Neuron (in vitro differentiated cells): ENCODE measurements around the gene PHKA1.

Experiments used
- H2AFZ ChIP-seq: one replicate; pipeline ENCODE4 v1.6.1; 2013; ENCODE audit warnings: low read depth, mild to moderate bottlenecking, inconsistent platforms, low read length, moderate library complexity
- H3K27me3 ChIP-seq: one replicate; pipeline ENCODE4 v1.6.1; 2013; ENCODE audit warnings: low read length; ENCODE audit not compliant: insufficient read depth
- H3K36me3 ChIP-seq: one replicate; pipeline ENCODE4 v1.6.1; 2013; ENCODE audit warnings: low read length; ENCODE audit not compliant: insufficient read depth
- H3K4me1 ChIP-seq: one replicate; pipeline ENCODE4 v1.6.1; 2013; ENCODE audit warnings: low read length; ENCODE audit not compliant: insufficient read depth
- H3K4me3 ChIP-seq: 2 replicates; pipeline ENCODE4 v1.5.1; 2013; ENCODE audit warnings: mild to moderate bottlenecking, low read length, moderate library complexity
- H3K9me3 ChIP-seq: one replicate; pipeline ENCODE4 v1.6.1; 2013; ENCODE audit warnings: low read length

The PHKA1 gene

DNA sequence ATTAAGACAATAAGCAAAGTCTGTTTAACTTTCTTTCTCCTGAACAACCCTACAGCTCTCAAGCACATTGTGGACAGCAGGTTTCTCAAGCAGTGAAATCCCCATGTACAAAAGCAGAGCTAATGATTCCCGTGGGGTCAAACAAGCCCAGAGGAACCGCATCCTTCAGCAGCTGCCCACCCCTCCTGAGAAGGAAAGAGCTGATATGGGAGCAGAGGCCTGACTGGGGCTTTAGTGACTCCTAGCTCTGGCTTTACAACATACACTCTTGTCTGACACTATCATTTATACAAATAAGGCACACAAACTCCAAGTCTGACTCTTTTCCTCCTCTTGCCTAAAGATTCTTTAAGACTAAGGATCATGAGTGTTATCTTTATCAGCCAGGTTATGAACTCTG lies 174.3 kb downstream of the PHKA1 start:
- Histone ChIP-seq H2AFZ (no peak overlapping the region), H3K4me1 (no peaks in the 10 kb centered on the region), H3K4me3 (no peak overlapping the region), H3K36me3 (no peaks in the 10 kb centered on the region), H3K27me3 (no peaks in the 10 kb centered on the region), H3K9me3 (no peaks in the 10 kb centered on the region)

- no peaks in the 10 kb centered on the region for H3K27me3 ChIP-seq
- no peaks in the 10 kb centered on the region for H3K36me3 ChIP-seq
- H2AFZ ChIP-seq, result no peak overlapping the region
- H3K9me3 ChIP-seq, result no peaks in the 10 kb centered on the region
- no peaks in the 10 kb centered on the region for H3K4me1 ChIP-seq
- no peak overlapping the region for H3K4me3 ChIP-seq
Observed at GRCh38 chrX:72536542-72536941, 177.6 kb downstream of the PHKA1 start.

DNA sequence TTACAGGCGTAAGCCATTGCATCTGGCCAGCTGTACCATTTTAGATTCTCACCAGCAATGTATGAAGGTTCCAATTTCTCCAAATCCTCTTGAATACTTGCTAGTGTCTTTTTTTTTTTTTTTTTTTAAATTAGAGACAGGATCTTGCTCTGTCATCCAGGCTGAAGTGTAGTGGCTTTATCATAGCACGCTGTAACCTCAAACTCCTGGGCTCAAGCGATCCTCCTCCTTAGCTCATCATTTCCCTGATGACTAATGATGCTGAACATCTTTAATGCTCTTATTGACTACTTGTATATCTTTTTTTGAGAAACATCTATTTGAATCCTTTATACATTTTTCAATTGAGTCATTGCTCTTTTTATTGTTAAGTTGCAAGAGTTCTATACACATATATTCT lies 181.7 kb downstream of the PHKA1 start:
- no peak overlapping the region for H3K4me3 ChIP-seq
- H3K36me3 ChIP-seq, result no peaks in the 10 kb centered on the region
- no peaks in the 10 kb centered on the region for H3K27me3 ChIP-seq
- H2AFZ ChIP-seq, result no peak overlapping the region
- no peaks in the 10 kb centered on the region for H3K4me1 ChIP-seq
- no peaks in the 10 kb centered on the region for H3K9me3 ChIP-seq
